ENCODE measurements around the gene FNDC3A. TPM values are rescaled to one million over a fixed set of nuclear protein-coding genes. Genes with fewer than 3 reads are reported as not detected.

The FNDC3A gene
- total and polyA plus RNA-seq, 9 of the 15 experiments (the other 6 are each of a cell fraction or from before 2014, with no cell fraction given): 4.1 to 22.0 (median 13.5) TPM

GRCh38 chr13:49097374-49097773, 121.7 kb downstream of the FNDC3A start (continued):
- TF ChIP-seq GTF3C2 (IDR thresholded peaks at IDR 0.05; ENCODE audit: borderline replicate concordance, extremely low read depth, insufficient read length): no peak

GRCh38 chr13:49098198-49098597, 122.5 kb downstream of the FNDC3A start:
- peak in 1 of 4 experiments; percentile 30 for DNase-seq (ENCODE audit: extremely low read depth in 1 of 4, low spot score in 3 of 4)
- BruUV-seq (replicated peaks): no TSS peak
- Histone ChIP-seq H3K4me1 (replicated peaks in 1 of 2; ENCODE audit: control insufficient read depth in 2 of 2, insufficient read depth in 2 of 2, low read length in 2 of 2) (no peaks in the 10 kb centered on the region; a peak in 3 of 5 replicates), H3K9me1 (ENCODE audit: control insufficient read depth, insufficient read depth, low read length) (no peaks in the 10 kb centered on the region), H3K36me3 (ENCODE audit: control insufficient read depth, insufficient read depth, low read length) (no peaks in the 10 kb centered on the region), H3K9me3 (replicated peaks; ENCODE audit: control insufficient read depth, insufficient read depth, low read depth, low read length) (no peaks in the 10 kb centered on the region), H2AFZ (ENCODE audit: low read depth, low read length) (no peak overlapping the region), H3K27me3 (ENCODE audit: control insufficient read depth in 2 of 2, insufficient read depth in 2 of 2, low read length in 2 of 2) (no peaks in the 10 kb centered on the region), H3K27ac (ENCODE audit: extremely low read depth, low read depth, low read length) (no peak overlapping the region), H3K4me2 (ENCODE audit: insufficient read depth, low read length) (no peak overlapping the region), H3K79me2 (ENCODE audit: control insufficient read depth, insufficient read depth, low read length) (no peaks in the 10 kb centered on the region), H3K9ac (ENCODE audit: insufficient read depth in 1 of 2, low read depth in 2 of 2, low read length in 2 of 2) (no peak overlapping the region), H4K20me1 (replicated peaks; ENCODE audit: control insufficient read depth, insufficient read depth, low read length) (no peaks in the 10 kb centered on the region), H3K4me3 (no peak overlapping the region)
- WGBS (ENCODE audit: insufficient coverage, low coverage, missing lambda C conversion rate): 26% methylated on average over 2 of the region's 2 CpGs
- intact Hi-C loops (cut with micrococcal nuclease): no loop called here
- CTCF ChIA-PET (ENCODE audit: low intra/inter-chr PET ratio): no interaction called here
- ATAC-seq: no peak
- POLR2A ChIA-PET: no interaction called here
- in situ Hi-C loops (cut with MboI): no loop called here
- FAIRE-seq: no peak
- TF ChIP-seq NFIC (IDR thresholded peaks at IDR 0.05): no peak
- TF ChIP-seq, protein P1, sequence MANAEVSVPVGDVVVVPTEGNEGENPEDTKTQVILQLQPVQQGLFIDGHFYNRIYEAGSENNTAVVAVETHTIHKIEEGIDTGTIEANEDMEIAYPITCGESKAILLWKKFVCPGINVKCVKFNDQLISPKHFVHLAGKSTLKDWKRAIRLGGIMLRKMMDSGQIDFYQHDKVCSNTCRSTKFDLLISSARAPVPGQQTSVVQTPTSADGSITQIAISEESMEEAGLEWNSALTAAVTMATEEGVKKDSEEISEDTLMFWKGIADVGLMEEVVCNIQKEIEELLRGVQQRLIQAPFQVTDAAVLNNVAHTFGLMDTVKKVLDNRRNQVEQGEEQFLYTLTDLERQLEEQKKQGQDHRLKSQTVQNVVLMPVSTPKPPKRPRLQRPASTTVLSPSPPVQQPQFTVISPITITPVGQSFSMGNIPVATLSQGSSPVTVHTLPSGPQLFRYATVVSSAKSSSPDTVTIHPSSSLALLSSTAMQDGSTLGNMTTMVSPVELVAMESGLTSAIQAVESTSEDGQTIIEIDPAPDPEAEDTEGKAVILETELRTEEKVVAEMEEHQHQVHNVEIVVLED (CRISPR knock-in tag; IDR thresholded peaks at IDR 0.05): no peak
- peak; percentile 91 for TF ChIP-seq CREM (IDR thresholded peaks at IDR 0.05; ENCODE audit: low read depth)
- no peak for TF ChIP-seq PURB (CRISPR knock-in tag; IDR thresholded peaks at IDR 0.05; ENCODE audit: low read depth)
- TF ChIP-seq ZBTB12 (CRISPR knock-in tag; IDR thresholded peaks at IDR 0.05): peak; percentile 53; the same call in 1 of the 2 replicates
- no peak for TF ChIP-seq ZNF133 (CRISPR knock-in tag; IDR thresholded peaks at IDR 0.05)
- TF ChIP-seq GABPB1 (CRISPR knock-in tag; IDR thresholded peaks at IDR 0.05): peak; percentile 50; the same call in 1 of the 2 replicates
- peak; percentile 62 for TF ChIP-seq GABPA (tag; conservative IDR thresholded peaks at IDR 0.05; ENCODE audit: low read depth)
- TF ChIP-seq FOSL1 (tag; conservative IDR thresholded peaks at IDR 0.05): 0 out of 2 replicates have a peak, but pooled peaks have one; percentile 12
- peak; percentile 55 for TF ChIP-seq EGR1 (conservative IDR thresholded peaks at IDR 0.05)
- TF ChIP-seq CTBP1 (IDR thresholded peaks at IDR 0.05; ENCODE audit: borderline replicate concordance): no peak
- no peak for TF ChIP-seq ZNF282 (CRISPR knock-in tag; IDR thresholded peaks at IDR 0.05)
- no peak for TF ChIP-seq WHSC1 (IDR thresholded peaks at IDR 0.05; ENCODE audit: low read length)
- TF ChIP-seq HNRNPLL (IDR thresholded peaks at IDR 0.05; ENCODE audit: low read depth, low read length, poor library complexity, severe bottlenecking): no peak
- TF ChIP-seq SAP30 (IDR thresholded peaks at IDR 0.05; ENCODE audit: borderline replicate concordance, insufficient read depth, low read depth, low read length, poor library complexity, severe bottlenecking): no peak
- no peak for TF ChIP-seq ZNF785 (CRISPR knock-in tag; IDR thresholded peaks at IDR 0.05)
